B cell (primary cell): ENCODE measurements around the gene CPNE2. TPM values are rescaled to one million over a fixed set of nuclear protein-coding genes. Genes with fewer than 3 reads are reported as not detected.

Experiments
- ATAC-seq: fragments of 200-7000 bp; cut with Tn5 transposase; one replicate; pipeline ENCODE4 v1.10.0; 2021; ENCODE audit warnings: low read depth, mild to moderate bottlenecking, moderate number of reproducible peaks, moderate library complexity
- CTCF ChIA-PET: fragments of 350-600 bp; sonication (Branson Sonifier 250); formaldehyde crosslinking; loops from one replicate; lab custom pipeline; 2021; ENCODE audit warnings: antibody characterized with exemption, inconsistent platforms; lab: Charles Lee
- POLR2A ChIA-PET: fragments of 350-600 bp; sonication (Branson Sonifier 250); formaldehyde crosslinking; loops from one replicate; lab custom pipeline; 2021; ENCODE audit warnings: antibody characterized with exemption; lab: Charles Lee
- DNase-seq: peaks from one replicate; pipeline ENCODE4 v3.0.0; 2013
- H2AFZ ChIP-seq: 2 replicates; pipeline ENCODE4 v1.6.1; 2012; ENCODE audit warnings: mild to moderate bottlenecking, low read depth, low read length; ENCODE audit not compliant: insufficient read depth, poor library complexity, severe bottlenecking
- H3K27ac ChIP-seq, 2 donors: 1 replicate in 1 of 2; 2 replicates in 1 of 2; pipeline ENCODE4 v1.5.1; 2012 to 2013; ENCODE audit warnings: low read length in 2 of 2, mild to moderate bottlenecking in 2 of 2, moderate library complexity in 1 of 2
- H3K27me3 ChIP-seq, 4 experiments: fragments of 200-600 bp in 1 of 4; sonication (generic) in 1 of 4; replicated peaks in 1 of 4; 1 replicate in 2 of 4; 2 replicates in 2 of 4; pipeline versions ENCODE4 v1.6.1 to v1.7.0; 2013 to 2016; ENCODE audit warnings: low read length in 3 of 4, mild to moderate bottlenecking in 2 of 4, mixed read lengths in 1 of 4, moderate library complexity in 1 of 4; ENCODE audit not compliant: insufficient read depth in 4 of 4, control insufficient read depth in 3 of 4; ENCODE audit errors: control extremely low read depth in 1 of 4
- H3K36me3 ChIP-seq, 2 experiments: replicated peaks in 1 of 2; 1 replicate in 1 of 2; 2 replicates in 1 of 2; pipeline versions ENCODE4 v1.6.1 to v1.7.1; 2013; ENCODE audit warnings: low read length in 1 of 2; ENCODE audit not compliant: insufficient read depth in 2 of 2, control insufficient read depth in 1 of 2; ENCODE audit errors: control extremely low read depth in 1 of 2, extremely low read depth in 1 of 2
- H3K4me1 ChIP-seq, 2 donors: fragments of 200-600 bp in 1 of 2; sonication (generic) in 1 of 2; 1 replicate in 1 of 2; 2 replicates in 1 of 2; pipeline versions ENCODE4 v1.5.1 to v1.6.1; 2013 to 2017; ENCODE audit warnings: low read length in 2 of 2; ENCODE audit not compliant: control insufficient read depth in 2 of 2, insufficient read depth in 2 of 2
- H3K4me2 ChIP-seq: replicated peaks from 2 replicates; pipeline ENCODE3; 2012; ENCODE audit warnings: mild to moderate bottlenecking, low read depth, low read length; ENCODE audit not compliant: poor library complexity, severe bottlenecking
- H3K4me3 ChIP-seq, 5 experiments: fragments of 200-600 bp in 1 of 5; sonication (generic) in 1 of 5; 1 replicate in 3 of 5; 2 replicates in 2 of 5; pipeline versions ENCODE4 v1.5.1 to v1.7.0; 2011 to 2016; ENCODE audit warnings: low read length in 4 of 5, mild to moderate bottlenecking in 4 of 5, low read depth in 2 of 5, control low read depth in 1 of 5, moderate library complexity in 1 of 5; ENCODE audit not compliant: insufficient read depth in 1 of 5; ENCODE audit errors: control extremely low read depth in 1 of 5, extremely low read depth in 1 of 5
- H3K79me2 ChIP-seq: fragments of 200-600 bp; sonication (generic); one replicate; pipeline ENCODE4 v1.6.0; 2016; ENCODE audit warnings: low read length; ENCODE audit not compliant: control insufficient read depth, insufficient read depth
- H3K9ac ChIP-seq: fragments of 200-600 bp; sonication (generic); 2 replicates; pipeline ENCODE4 v1.6.1; 2017; ENCODE audit warnings: mild to moderate bottlenecking, low read length, moderate library complexity
- H3K9me3 ChIP-seq, 3 donors: one replicate each; pipeline versions ENCODE4 v1.6.1 to v1.7.1; 2013; ENCODE audit warnings: low read length in 2 of 3; ENCODE audit not compliant: control insufficient read depth in 2 of 3, insufficient read depth in 1 of 3; ENCODE audit errors: control extremely low read depth in 1 of 3
- H4K20me1 ChIP-seq: 2 replicates; pipeline ENCODE4 v1.6.0; 2012; ENCODE audit warnings: mild to moderate bottlenecking, low read length; ENCODE audit not compliant: insufficient read depth, control insufficient read depth, poor library complexity, severe bottlenecking
- H3K27ac Mint-ChIP-seq: one replicate; pipeline ENCODE4 v1.8.0; 2021; ENCODE audit warnings: mixed read lengths
- H3K27me3 Mint-ChIP-seq: one replicate; pipeline ENCODE4 v1.8.0; 2021; ENCODE audit warnings: mixed read lengths
- H3K4me1 Mint-ChIP-seq: one replicate; pipeline ENCODE4 v1.8.0; 2021; ENCODE audit warnings: mixed read lengths
- H3K4me3 Mint-ChIP-seq: one replicate; pipeline ENCODE4 v1.8.0; 2021; ENCODE audit warnings: mixed read lengths
- H3K9me3 Mint-ChIP-seq: one replicate; pipeline ENCODE4 v1.8.0; 2022; ENCODE audit warnings: mixed read lengths; ENCODE audit not compliant: insufficient read depth
- EZH2 ChIP-seq: IDR thresholded peaks from 2 replicates; pipeline ENCODE4 v1.6.1; 2012; ENCODE audit warnings: borderline replicate concordance, low read depth, mild to moderate bottlenecking, moderate library complexity, low read length; ENCODE audit not compliant: insufficient read depth, poor library complexity, severe bottlenecking
- WGBS: methylation state at CpG from one replicate; pipeline ENCODE4 v1.1.5; 2013; ENCODE audit warnings: missing lambda C conversion rate; ENCODE audit not compliant: insufficient coverage; 5-methylcytosine and 5-hydroxymethylcytosine counted together
- intact Hi-C: fragments of 100-400 bp; cut with micrococcal nuclease; formaldehyde crosslinking; loops from one replicate; pipeline ENCODE4 v1.10.0; 2022
- polyA plus RNA-seq: library from polyadenylated mRNA; depleted of rRNA; stranded (reverse); fragments of >200 nt; gene quantifications from 2 replicates; pipeline ENCODE4 v1.2.3, GENCODE V29; 2012
- total RNA-seq, 2 donors: library from RNA; stranded (reverse); fragments of 120-200 nt in 1 of 2; gene quantifications; 1 replicate in 1 of 2; 2 replicates in 1 of 2; pipeline versions ENCODE4 v1.2.3 to v1.2.4, GENCODE V29; 2013 to 2022
- TF ChIP-seq, protein P1 (sequence below): fragments of 200-600 bp; IDR thresholded peaks from one replicate; pipeline ENCODE4 v1.8.0; 2022; ENCODE audit warnings: antibody characterized with exemption, mild to moderate bottlenecking

The CPNE2 gene
- total and polyA plus RNA-seq, 2 donors (not counting 1 experiment from before 2014, with no cell fraction given): 1.5 to 2.9 TPM

DNA sequence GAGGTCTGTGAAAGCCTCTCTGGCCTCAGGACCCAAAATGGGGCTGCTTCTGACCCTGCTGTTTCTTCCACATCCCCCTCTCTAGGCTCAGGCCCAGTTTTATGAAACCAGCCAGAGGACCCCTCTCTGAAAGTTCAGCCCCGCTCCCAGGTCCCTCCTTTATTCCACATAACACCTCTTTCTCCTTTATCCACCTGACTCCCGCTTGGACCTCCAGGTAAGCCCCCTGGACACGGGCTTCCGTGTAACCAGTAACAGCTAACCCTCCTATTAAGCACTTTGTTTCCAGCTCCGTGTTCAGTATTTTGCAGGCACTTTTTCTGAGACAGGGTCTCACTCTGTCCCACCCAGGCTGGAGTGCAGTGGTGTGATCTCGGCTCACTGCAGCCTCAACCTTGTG is 56.1 kb downstream of the CPNE2 start:
- Mint-ChIP-seq H3K4me3 (no peak overlapping the region), H3K27me3 (no peaks in the 10 kb centered on the region), H3K4me1 (peaks cover 19% of the 10 kb centered on the region), H3K27ac (no peak overlapping the region), H3K9me3 (no peaks in the 10 kb centered on the region)
- no peak overlapping the region for H3K4me2 ChIP-seq
- no peaks in the 10 kb centered on the region for H3K9me3 ChIP-seq
- DNase-seq (no peak), ATAC-seq (no peak)
- CTCF ChIA-PET: no interaction called here
- TF ChIP-seq, protein P1, sequence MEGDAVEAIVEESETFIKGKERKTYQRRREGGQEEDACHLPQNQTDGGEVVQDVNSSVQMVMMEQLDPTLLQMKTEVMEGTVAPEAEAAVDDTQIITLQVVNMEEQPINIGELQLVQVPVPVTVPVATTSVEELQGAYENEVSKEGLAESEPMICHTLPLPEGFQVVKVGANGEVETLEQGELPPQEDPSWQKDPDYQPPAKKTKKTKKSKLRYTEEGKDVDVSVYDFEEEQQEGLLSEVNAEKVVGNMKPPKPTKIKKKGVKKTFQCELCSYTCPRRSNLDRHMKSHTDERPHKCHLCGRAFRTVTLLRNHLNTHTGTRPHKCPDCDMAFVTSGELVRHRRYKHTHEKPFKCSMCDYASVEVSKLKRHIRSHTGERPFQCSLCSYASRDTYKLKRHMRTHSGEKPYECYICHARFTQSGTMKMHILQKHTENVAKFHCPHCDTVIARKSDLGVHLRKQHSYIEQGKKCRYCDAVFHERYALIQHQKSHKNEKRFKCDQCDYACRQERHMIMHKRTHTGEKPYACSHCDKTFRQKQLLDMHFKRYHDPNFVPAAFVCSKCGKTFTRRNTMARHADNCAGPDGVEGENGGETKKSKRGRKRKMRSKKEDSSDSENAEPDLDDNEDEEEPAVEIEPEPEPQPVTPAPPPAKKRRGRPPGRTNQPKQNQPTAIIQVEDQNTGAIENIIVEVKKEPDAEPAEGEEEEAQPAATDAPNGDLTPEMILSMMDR: no peak
- no peak for TF ChIP-seq EZH2
- POLR2A ChIA-PET: no interaction called here
- H3K27me3 ChIP-seq: no peaks in the 10 kb centered on the region
- no peaks in the 10 kb centered on the region for H3K79me2 ChIP-seq
- H3K4me1 ChIP-seq: peaks cover 10 to 17% of the 10 kb centered on the region in 2 donors
- H2AFZ ChIP-seq: no peak overlapping the region
- no peaks in the 10 kb centered on the region for H4K20me1 ChIP-seq
- no peak overlapping the region for H3K4me3 ChIP-seq
- H3K27ac ChIP-seq: no peak overlapping the region
- WGBS: 98% methylated on average over 6 of the region's 6 CpGs
- H3K9ac ChIP-seq: no peak overlapping the region
- peaks cover 0 to 16% of the 10 kb centered on the region in 2 experiments for H3K36me3 ChIP-seq
- intact Hi-C loops: loop anchor here (5.0 kb wide), 1 partner anchor 34 kb away; no protein-coding TSS in a partner anchor

DNA sequence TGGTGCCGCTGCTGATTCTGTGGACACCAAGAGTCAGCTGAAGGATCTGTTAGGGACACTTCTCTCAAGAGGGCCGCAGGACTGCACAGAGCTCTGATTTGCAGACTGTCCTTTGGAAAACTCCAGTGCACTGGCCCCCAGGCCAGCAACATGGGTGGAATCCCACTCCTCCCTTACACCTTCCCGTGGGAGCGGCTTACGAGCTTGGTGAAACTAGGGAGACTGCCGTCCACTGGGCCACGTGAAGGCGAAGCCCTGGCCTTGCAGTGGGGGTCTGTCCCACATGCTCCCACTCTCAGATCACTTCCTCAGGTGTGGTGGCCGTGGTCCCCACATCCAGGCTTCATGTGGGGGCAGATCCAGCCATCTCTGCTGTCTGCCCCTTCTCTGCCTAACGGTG is 57.0 kb downstream of the CPNE2 start:
- H3K27me3 ChIP-seq: no peaks in the 10 kb centered on the region
- no peak overlapping the region for H3K9ac ChIP-seq
- H3K27ac ChIP-seq: no peak overlapping the region
- H4K20me1 ChIP-seq: no peaks in the 10 kb centered on the region
- Mint-ChIP-seq H3K9me3 (no peaks in the 10 kb centered on the region), H3K27me3 (no peaks in the 10 kb centered on the region), H3K27ac (no peak overlapping the region), H3K4me3 (no peak overlapping the region), H3K4me1 (peaks cover 19% of the 10 kb centered on the region)
- ATAC-seq (no peak), DNase-seq (no peak)
- POLR2A ChIA-PET: no interaction called here
- H3K79me2 ChIP-seq: no peaks in the 10 kb centered on the region
- CTCF ChIA-PET: no interaction called here
- no peak overlapping the region for H3K4me3 ChIP-seq
- 97% methylated on average over 10 of the region's 10 CpGs for WGBS
- H2AFZ ChIP-seq: no peak overlapping the region
- no peak for TF ChIP-seq EZH2
- TF ChIP-seq, protein P1: no peak
- peaks cover 0 to 25% of the 10 kb centered on the region in 2 experiments for H3K36me3 ChIP-seq
- H3K9me3 ChIP-seq: no peaks in the 10 kb centered on the region
- no peak overlapping the region for H3K4me2 ChIP-seq
- intact Hi-C loops: loop anchor here (5.0 kb wide), 1 partner anchor 33 kb away; no protein-coding TSS in a partner anchor
- H3K4me1 ChIP-seq: peaks cover 10 to 17% of the 10 kb centered on the region in 2 donors
